Measurements from ENCODE around the gene ABT1.

ABT1 gene

GRCh38 chr6:26646074-26646473 lies 49.3 kb downstream of the ABT1 start:
- Histone ChIP-seq H3K36me3 (ENCODE audit: control insufficient read depth, insufficient read depth, low read length) (peaks cover 3% of the 10 kb centered on the region), H3K4me2 (ENCODE audit: low read length) (no peak overlapping the region), H3K4me3 (ENCODE audit: low read depth, low read length) (no peak overlapping the region), H3K27ac (no peak overlapping the region), H3K27me3 (ENCODE audit: control insufficient read depth, insufficient read depth, low read length) (no peaks in the 10 kb centered on the region), H2AFZ (no peak overlapping the region), H3K4me1 (no peaks in the 10 kb centered on the region), H3K9me3 (ENCODE audit: control insufficient read depth, low read length) (no peaks in the 10 kb centered on the region), H3K79me2 (peaks cover 35% of the 10 kb centered on the region), H3K9ac (no peak overlapping the region)
- TF ChIP-seq CTCF (IDR thresholded peaks at IDR 0.05): no peak
